IPS-15b (cell line): Measurements from ENCODE around the gene GPR68.
"Not testable (repeated sequence)": the region's sequence is repeated elsewhere in the genome, so short reads cannot be mapped to it uniquely, and the experiment has no call there.

Experiments used
- H3K27me3 ChIP-seq: one replicate; pipeline ENCODE4 v1.6.1; 2013; ENCODE audit warnings: low read length; ENCODE audit not compliant: control insufficient read depth, insufficient read depth
- H3K36me3 ChIP-seq: one replicate; pipeline ENCODE4 v1.6.1; 2013; ENCODE audit warnings: low read length; ENCODE audit not compliant: control insufficient read depth, insufficient read depth
- H3K4me1 ChIP-seq: one replicate; pipeline ENCODE4 v1.6.1; 2013; ENCODE audit warnings: mild to moderate bottlenecking, low read length; ENCODE audit not compliant: control insufficient read depth, insufficient read depth
- H3K4me3 ChIP-seq: one replicate; pipeline ENCODE4 v1.5.1; 2013; ENCODE audit warnings: low read depth, low read length
- H3K9ac ChIP-seq: one replicate; pipeline ENCODE4 v1.6.1; 2013; ENCODE audit warnings: low read depth, mild to moderate bottlenecking, low read length
- H3K9me3 ChIP-seq: one replicate; pipeline ENCODE4 v1.6.1; 2013; ENCODE audit warnings: mild to moderate bottlenecking, low read length; ENCODE audit not compliant: control insufficient read depth, insufficient read depth

The GPR68 gene

DNA sequence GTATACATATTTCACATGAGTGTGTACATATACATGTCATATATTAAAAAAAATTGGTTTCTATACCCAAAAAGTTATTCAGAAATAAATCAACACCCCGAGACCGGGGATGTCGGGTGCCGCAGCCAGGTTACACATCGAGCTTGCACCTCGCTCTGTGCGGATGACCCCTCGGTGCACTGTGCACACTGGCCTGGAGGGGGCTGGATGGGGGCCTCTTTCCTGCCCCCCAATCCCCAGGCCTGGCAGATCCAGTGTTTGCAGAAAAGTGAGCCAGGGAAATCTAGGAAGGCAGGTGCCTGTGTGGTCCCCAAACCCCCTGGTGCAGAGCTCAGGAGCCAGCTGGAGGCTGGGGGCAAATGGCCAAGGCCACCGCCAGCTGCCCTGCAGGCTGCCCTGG is 27.1 kb upstream of the GPR68 start:
- Histone ChIP-seq H3K9me3 (no peaks in the 10 kb centered on the region), H3K27me3 (no peaks in the 10 kb centered on the region), H3K9ac (no peak overlapping the region), H3K4me1 (no peaks in the 10 kb centered on the region), H3K4me3 (no peak overlapping the region), H3K36me3 (peaks cover 21% of the 10 kb centered on the region)

DNA sequence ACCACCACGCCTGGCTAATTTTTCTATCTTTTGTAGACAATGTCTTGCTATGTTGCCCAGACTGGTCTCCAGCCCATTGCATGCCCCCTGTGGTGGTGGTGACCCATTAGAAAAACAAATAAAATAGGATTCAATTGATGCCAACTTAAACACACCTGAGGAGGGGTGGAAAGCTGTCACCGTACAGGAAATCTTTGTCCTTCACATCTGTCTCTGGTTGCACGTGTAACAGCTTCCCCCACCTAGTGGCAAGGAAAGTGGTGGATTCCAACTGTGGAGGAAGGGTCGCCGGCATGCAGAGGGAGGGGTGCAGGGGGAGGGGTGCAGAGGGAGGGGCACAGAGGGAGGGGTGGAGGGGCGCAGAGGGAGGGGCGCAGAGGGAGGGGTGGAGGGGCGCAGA is 26.1 kb upstream of the GPR68 start:
- H3K27me3 ChIP-seq, result peaks cover 2% of the 10 kb centered on the region
- H3K36me3 ChIP-seq, result peaks cover 16% of the 10 kb centered on the region
- no peaks in the 10 kb centered on the region for H3K4me1 ChIP-seq
- H3K4me3 ChIP-seq, result no peak overlapping the region
- H3K9me3 ChIP-seq, result no peaks in the 10 kb centered on the region
- H3K9ac ChIP-seq, result no peak overlapping the region

DNA sequence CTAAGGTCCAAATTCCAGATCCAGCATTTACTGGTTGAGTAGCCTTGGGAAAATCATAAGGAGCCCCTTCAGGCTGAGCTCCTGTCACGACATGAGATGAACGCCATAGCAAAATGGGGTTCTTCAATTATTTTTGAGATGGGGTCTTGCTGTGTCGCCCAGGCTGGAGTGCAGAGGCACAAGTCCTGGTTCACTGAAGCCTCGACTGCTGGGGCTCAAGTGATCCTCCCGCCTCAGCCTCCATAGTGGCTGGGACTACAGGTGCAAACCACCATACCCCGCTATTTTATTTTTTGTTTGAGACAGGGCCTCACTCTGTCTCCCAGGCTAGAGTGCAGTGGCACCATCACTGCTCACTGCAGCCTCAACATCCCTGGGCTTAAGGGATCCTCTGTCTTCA is 25.7 kb upstream of the GPR68 start:
- no peak overlapping the region for H3K4me3 ChIP-seq
- peaks cover 6% of the 10 kb centered on the region for H3K27me3 ChIP-seq
- no peaks in the 10 kb centered on the region for H3K4me1 ChIP-seq
- no peak overlapping the region for H3K9ac ChIP-seq
- H3K36me3 ChIP-seq, result peaks cover 16% of the 10 kb centered on the region
- H3K9me3 ChIP-seq, result no peaks in the 10 kb centered on the region

DNA sequence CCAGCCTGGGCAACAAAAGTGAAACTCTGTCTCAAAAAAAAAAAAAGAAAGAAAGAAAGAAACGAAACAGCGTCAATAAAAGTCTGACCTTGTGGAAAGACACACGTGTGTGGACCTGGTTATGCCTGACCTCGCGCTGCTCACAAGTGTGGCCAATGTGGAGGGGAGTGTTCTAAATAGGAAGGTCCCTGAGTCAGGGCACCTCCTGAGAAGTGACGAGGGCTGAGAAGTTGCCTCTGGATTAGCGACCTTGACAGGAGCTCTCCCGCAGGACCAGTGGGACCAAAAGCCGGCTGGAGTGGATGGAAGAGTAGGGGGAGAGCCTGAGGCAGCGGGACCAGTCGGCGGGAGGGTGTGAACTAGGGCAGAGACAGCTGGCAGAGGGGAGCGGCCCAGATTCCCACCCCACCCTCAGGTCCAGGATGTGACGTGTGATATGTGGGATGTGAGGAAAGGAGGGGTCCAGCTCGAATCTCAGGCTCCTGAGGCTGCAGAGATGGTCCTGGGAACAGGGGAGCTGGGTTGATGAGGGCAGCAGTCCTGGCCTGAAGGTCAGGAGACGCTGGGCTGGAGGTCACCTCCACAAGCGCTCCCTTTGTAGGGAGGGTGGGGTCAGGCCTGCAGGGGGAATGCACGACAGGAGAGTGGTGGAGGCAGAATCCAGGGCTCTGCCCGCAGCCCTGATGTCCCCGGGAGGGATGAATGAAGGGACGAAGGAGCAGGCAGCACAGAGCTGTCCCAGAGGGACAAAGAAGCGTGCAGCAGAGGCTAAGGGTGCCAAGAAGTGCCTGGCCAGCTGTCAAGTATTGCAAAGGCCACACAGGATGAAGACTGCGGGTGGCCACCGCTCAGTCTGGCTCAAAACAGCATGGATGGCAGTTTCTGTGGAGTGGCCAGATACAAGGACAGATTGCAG is 24.8 kb upstream of the GPR68 start:
- peaks cover 16% of the 10 kb centered on the region for H3K36me3 ChIP-seq
- H3K27me3 ChIP-seq, result peaks cover 12% of the 10 kb centered on the region
- H3K4me1 ChIP-seq, result no peaks in the 10 kb centered on the region
- H3K9ac ChIP-seq, result no peak overlapping the region
- H3K9me3 ChIP-seq, result no peaks in the 10 kb centered on the region
- H3K4me3 ChIP-seq, result no peak overlapping the region

DNA sequence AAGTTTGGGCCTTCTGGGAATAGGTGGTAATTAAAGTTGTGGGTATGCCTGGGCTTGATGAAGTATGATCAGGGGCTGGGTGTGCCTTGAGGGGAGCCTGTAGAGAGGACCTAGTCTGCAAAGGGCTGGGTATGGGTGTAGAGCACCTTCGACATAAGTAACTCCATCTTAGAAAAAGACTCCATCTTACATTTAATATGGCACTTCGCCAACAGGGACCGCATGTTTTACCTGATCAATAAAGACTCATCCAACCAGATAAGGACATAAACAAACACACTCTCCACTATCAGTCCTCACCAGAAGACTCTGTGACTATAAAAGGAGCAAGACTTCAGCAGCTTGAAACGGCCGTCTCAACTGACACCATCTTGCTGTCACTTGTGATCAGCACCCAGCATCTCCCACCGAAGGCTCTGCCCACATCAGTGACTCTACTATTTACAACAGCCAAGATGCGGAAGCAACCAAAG is 23.5 kb upstream of the GPR68 start:
- peaks cover 24% of the 10 kb centered on the region for H3K27me3 ChIP-seq
- H3K9ac ChIP-seq, result no peak overlapping the region
- H3K4me3 ChIP-seq, result no peak overlapping the region
- peaks cover 5% of the 10 kb centered on the region for H3K36me3 ChIP-seq
- no peaks in the 10 kb centered on the region for H3K9me3 ChIP-seq
- no peaks in the 10 kb centered on the region for H3K4me1 ChIP-seq

DNA sequence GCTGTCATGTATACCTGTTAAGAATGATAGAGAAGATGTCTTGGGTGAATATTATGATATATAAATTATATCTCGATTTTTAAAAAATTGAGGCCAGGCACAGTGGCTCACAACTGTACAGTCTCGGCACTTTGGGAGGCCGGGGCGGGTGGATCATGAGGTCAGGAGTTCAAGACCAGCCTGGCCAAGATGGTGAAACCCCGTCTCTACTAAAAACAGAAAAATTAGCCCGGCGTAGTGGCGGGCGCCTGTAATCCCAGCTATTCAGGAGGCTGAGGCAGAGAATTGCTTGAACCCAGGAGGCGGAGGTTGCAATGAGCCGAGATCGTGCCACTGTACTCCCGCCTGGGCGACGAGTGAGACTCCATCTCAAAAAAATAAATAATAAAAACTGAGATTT is 21.8 kb upstream of the GPR68 start:
- not testable (repeated sequence) for H3K9ac ChIP-seq, H3K4me3 ChIP-seq
- peaks cover 25% of the 10 kb centered on the region for H3K27me3 ChIP-seq

DNA sequence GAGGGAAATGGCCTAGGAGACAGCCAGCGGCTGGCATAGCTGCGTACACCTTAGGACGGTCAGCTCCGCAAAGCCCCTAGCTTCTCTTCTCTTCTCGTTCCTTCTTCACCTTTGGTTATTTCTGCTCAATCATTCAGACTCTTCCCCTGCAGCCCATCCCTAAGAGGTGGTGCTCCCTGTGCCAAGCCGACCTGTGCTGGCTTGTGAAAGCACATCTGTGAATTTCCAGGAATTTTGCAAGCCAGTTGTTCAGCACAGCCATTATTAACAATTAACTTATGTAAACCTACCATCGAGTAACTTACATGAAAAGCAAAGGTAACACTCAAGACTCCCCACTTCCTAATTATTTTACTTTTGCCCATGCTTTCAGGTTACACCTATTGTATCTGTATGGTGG is 20.9 kb upstream of the GPR68 start:
- Histone ChIP-seq H3K4me1 (no peaks in the 10 kb centered on the region), H3K9me3 (no peaks in the 10 kb centered on the region), H3K9ac (no peak overlapping the region), H3K27me3 (peaks cover 25% of the 10 kb centered on the region), H3K36me3 (no peaks in the 10 kb centered on the region), H3K4me3 (no peak overlapping the region)

More for the DNA sequence above, 21.8 kb upstream of the GPR68 start:
- H3K9me3 ChIP-seq, H3K4me1 ChIP-seq, H3K36me3 ChIP-seq: not testable (repeated sequence)

DNA sequence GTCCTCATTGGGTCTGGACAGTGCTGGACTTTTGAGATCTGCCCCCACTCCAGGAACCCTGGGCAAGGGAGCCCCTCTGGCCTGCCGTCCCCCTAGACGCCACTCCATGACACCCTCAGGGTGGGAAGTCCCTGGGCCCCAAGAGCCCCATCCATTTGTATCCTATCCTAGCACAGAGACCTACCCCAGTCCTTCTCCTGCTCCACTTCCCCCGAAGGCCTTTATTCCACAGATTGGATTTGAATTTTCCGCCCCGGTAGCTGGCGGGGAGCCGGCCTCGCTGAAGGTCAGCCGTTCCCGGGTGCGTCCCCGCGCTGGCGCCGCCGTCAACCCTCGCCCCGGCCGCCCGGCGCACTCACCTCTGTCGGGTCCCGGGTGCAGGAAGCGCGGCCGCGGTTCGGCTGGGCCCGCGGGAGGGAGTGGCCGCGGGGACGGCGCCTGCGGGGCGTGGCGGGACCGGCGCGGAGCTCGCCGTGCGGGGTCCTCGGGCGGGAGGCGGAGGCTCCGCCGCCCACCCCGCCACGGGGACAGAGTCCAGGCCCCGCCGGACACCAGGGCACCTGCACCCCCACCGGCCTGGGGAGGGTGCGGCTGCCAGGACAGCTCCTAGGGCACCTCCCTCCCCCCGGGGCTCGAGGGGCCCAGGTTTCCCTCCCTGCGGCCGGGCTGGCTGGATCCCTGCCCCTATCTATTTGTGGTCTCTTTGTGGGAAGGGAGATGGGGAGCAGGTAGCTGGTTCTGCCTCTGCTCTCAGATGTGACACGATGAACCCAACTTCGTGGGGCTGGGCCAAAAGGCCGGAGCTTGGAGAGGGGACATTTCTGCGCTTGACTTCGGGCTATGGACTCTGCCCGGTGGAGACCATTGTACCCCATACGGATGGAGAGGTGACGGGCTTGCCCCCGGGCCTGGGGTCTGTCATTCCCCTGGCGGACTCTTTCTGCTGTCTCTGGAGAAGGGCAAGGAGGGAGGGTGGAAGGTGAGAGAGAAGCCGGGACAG is 19.9 kb upstream of the GPR68 start:
- Histone ChIP-seq H3K9ac (no peak overlapping the region), H3K36me3 (no peaks in the 10 kb centered on the region), H3K9me3 (no peaks in the 10 kb centered on the region), H3K4me1 (no peaks in the 10 kb centered on the region), H3K27me3 (peaks cover 25% of the 10 kb centered on the region), H3K4me3 (peak overlapping the region; percentile 45)

DNA sequence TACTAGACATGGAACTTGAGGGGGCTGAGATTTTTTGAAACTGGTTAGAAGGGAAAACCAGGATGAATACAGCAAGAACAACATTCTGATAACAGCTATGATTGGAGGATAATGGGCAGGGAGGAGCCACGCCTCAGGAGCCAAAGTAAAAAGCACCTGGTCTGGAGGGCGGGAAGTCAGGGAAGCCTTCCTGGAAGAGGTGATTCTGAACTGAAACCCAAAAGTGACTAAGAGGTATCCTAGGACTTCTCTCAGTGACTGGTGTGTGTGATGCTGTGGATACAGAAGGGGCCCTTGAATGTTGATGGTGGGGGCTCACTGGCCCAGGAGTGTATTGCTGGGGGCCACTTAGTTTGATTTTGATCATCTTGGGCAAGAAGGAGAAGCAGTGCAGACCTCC is 18.8 kb upstream of the GPR68 start:
- Histone ChIP-seq H3K9ac (no peak overlapping the region), H3K9me3 (no peaks in the 10 kb centered on the region), H3K4me3 (no peak overlapping the region)

DNA sequence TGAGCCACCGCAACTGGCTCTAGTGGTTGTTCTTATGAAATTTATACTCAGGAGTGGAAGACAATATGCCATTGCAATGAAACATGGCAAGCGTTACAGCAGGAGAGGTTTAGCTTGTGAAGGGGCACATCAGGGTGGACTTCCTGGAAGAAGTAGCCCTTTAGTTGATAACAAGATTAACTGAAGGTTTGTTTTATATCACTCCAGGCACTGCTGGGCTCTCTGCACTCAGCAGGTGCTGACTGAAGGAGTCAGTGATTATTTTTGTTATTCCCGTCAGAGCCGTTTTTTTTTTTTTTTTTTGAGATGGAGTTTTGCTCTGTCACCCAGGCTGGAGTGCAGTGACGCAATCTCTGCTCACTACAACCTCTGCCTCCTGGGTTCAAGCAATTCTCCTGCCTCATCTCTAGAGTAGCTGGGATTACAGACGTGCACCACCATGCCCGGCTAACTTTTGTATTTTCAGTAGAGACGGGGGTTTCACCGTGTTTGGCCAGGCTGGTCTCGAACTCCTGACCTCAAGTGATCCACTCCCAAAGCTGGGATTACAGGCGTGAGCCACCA is 17.6 kb upstream of the GPR68 start:
- Histone ChIP-seq H3K27me3 (peaks cover 25% of the 10 kb centered on the region), H3K36me3 (no peaks in the 10 kb centered on the region), H3K9me3 (no peaks in the 10 kb centered on the region), H3K4me1 (no peaks in the 10 kb centered on the region), H3K4me3 (no peak overlapping the region), H3K9ac (no peak overlapping the region)

More for the DNA sequence above, 18.8 kb upstream of the GPR68 start:
- Histone ChIP-seq H3K36me3 (no peaks in the 10 kb centered on the region), H3K27me3 (peaks cover 25% of the 10 kb centered on the region), H3K4me1 (no peaks in the 10 kb centered on the region)

DNA sequence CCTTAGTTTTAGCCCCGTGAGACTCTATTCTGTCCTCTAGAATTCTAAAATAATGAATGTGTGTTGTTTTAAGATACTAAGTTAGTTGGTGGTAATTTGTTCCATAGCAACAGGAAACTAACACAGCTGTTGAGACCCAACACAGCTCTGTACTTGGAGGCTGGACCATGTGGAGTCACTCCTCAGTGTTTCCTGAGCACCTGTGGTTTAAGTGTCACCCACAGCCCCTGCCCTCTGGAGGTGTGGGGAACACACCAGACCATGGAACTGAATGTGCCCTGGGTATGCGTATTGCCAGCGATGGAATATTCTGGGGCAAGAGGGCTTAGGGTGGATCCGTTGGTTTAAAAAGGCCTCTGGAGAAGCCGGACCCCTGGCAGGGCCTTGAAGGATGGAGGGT is 16.6 kb upstream of the GPR68 start:
- Histone ChIP-seq H3K36me3 (no peaks in the 10 kb centered on the region), H3K4me1 (no peaks in the 10 kb centered on the region), H3K9ac (no peak overlapping the region), H3K27me3 (peaks cover 25% of the 10 kb centered on the region), H3K4me3 (no peak overlapping the region), H3K9me3 (no peaks in the 10 kb centered on the region)
